Measurements from ENCODE around the gene IKBKE. TPM values are rescaled to one million over a fixed set of nuclear protein-coding genes. Genes with fewer than 3 reads are reported as not detected.

Gene IKBKE
- 0.46 TPM for total RNA-seq
- long read RNA-seq = 0 reads

GRCh38 chr1:206469933-206470691 is at the start of gene IKBKE:
TSS of gene IKBKE (plus strand) at chr1:206470476. CDS start at chr1:206473228, 2,752 bp downstream.
- peak; percentile 65 for DNase-seq
- peak; percentile 80 for ATAC-seq (ENCODE audit: poor library complexity)
- intact Hi-C loops (cut with DNase I) = no loop called here

- DNase-seq (no peak), ATAC-seq (ENCODE audit: poor library complexity) (no peak)
- intact Hi-C loops (cut with DNase I) = no loop called here
Observed at GRCh38 chr1:206421616-206422340, 48.5 kb upstream of the IKBKE start.

- DNase-seq = no peak
- intact Hi-C loops (cut with DNase I) = no loop called here
- no peak for ATAC-seq (ENCODE audit: poor library complexity)
Observed at GRCh38 chr1:206422525-206422924, 47.8 kb upstream of the IKBKE start.

GRCh38 chr1:206427291-206427690 is 43.0 kb upstream of the IKBKE start:
- no peak for DNase-seq
- ATAC-seq (ENCODE audit: poor library complexity) = no peak
- intact Hi-C loops (cut with DNase I) = no loop called here

GRCh38 chr1:206429421-206429820 is 40.9 kb upstream of the IKBKE start:
- DNase-seq = no peak
- intact Hi-C loops (cut with DNase I) = no loop called here
- ATAC-seq (ENCODE audit: poor library complexity) = no peak

GRCh38 chr1:206430031-206430983 is 40.0 kb upstream of the IKBKE start:
- DNase-seq (no peak), ATAC-seq (ENCODE audit: poor library complexity) (peak; percentile 39)
- intact Hi-C loops (cut with DNase I) = no loop called here

GRCh38 chr1:206435445-206435844 is 34.8 kb upstream of the IKBKE start:
- ATAC-seq (ENCODE audit: poor library complexity) (no peak), DNase-seq (no peak)
- intact Hi-C loops (cut with DNase I) = no loop called here

- no peak for ATAC-seq (ENCODE audit: poor library complexity)
Observed at GRCh38 chr1:206438554-206438953, 31.7 kb upstream of the IKBKE start.

GRCh38 chr1:206439205-206439604 is 31.1 kb upstream of the IKBKE start:
- no peak for ATAC-seq (ENCODE audit: poor library complexity)
- DNase-seq = no peak
- intact Hi-C loops (cut with DNase I) = no loop called here

More at GRCh38 chr1:206438554-206438953, 31.7 kb upstream of the IKBKE start:
- intact Hi-C loops (cut with DNase I) = no loop called here
- DNase-seq = no peak

GRCh38 chr1:206441336-206441967 is 28.8 kb upstream of the IKBKE start:
- intact Hi-C loops (cut with DNase I) = no loop called here
- ATAC-seq (ENCODE audit: poor library complexity) = no peak
- DNase-seq = no peak

- ATAC-seq (ENCODE audit: poor library complexity) (no peak), DNase-seq (no peak)
- intact Hi-C loops (cut with DNase I) = no loop called here
Observed at GRCh38 chr1:206442101-206442500, 28.2 kb upstream of the IKBKE start.

GRCh38 chr1:206445116-206445515 is 25.2 kb upstream of the IKBKE start:
- intact Hi-C loops (cut with DNase I) = no loop called here
- ATAC-seq (ENCODE audit: poor library complexity) (peak; percentile 76), DNase-seq (peak; percentile 74)

GRCh38 chr1:206445911-206446356 is 24.3 kb upstream of the IKBKE start:
- no peak for DNase-seq
- intact Hi-C loops (cut with DNase I) = no loop called here
- no peak for ATAC-seq (ENCODE audit: poor library complexity)

- intact Hi-C loops (cut with DNase I) = no loop called here
- ATAC-seq (ENCODE audit: poor library complexity) (no peak), DNase-seq (no peak)
Observed at GRCh38 chr1:206446688-206447421, 23.4 kb upstream of the IKBKE start.

GRCh38 chr1:206447422-206447765 is 22.9 kb upstream of the IKBKE start:
- intact Hi-C loops (cut with DNase I) = no loop called here
- ATAC-seq (ENCODE audit: poor library complexity) = no peak
- no peak for DNase-seq

- intact Hi-C loops (cut with DNase I) = no loop called here
- ATAC-seq (ENCODE audit: poor library complexity) (no peak), DNase-seq (no peak)
Observed at GRCh38 chr1:206447792-206448191, 22.5 kb upstream of the IKBKE start.

- ATAC-seq (ENCODE audit: poor library complexity) (no peak), DNase-seq (no peak)
- intact Hi-C loops (cut with DNase I) = no loop called here
Observed at GRCh38 chr1:206448471-206448870, 21.8 kb upstream of the IKBKE start.

GRCh38 chr1:206449565-206449964 is 20.7 kb upstream of the IKBKE start:
- ATAC-seq (ENCODE audit: poor library complexity) = no peak
- DNase-seq = no peak
- intact Hi-C loops (cut with DNase I) = no loop called here

Measured in Right ventricle myocardium superior (tissue), 1 donor.